Fibroblast of skin of left quadriceps (primary cell): ENCODE results near the gene ADARB2.

ENCODE experiments used
- DNase-seq, 2 experiments: peaks; one replicate each; pipeline ENCODE4 v3.0.0-alpha.2; 2013; ENCODE audit warnings: low read depth in 2 of 2

Gene ADARB2

DNA sequence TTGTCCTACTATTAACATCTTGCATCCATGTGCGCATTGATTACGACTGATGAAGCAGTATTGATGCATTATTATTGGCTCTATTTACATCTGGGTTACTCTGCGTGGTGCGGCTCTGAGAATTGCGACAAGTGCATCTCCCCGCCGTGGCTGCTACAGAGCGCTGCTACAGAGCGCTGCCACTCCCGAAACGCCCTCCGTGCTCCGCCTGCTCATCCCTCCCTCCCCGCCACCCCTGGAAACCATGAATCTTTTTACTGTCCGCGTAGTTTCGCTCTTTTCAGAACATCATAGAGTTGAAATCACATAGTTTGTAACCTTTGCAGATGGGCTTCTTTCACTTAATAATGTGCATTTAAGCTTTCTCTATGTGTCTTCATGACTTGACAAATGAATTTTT is 74.1 kb downstream of the ADARB2 start:
- DNase-seq: no peak

- DNase-seq: no peak
These were observed 74.8 kb downstream of the ADARB2 start for GRCh38 chr10:1662438-1663025.

DNA sequence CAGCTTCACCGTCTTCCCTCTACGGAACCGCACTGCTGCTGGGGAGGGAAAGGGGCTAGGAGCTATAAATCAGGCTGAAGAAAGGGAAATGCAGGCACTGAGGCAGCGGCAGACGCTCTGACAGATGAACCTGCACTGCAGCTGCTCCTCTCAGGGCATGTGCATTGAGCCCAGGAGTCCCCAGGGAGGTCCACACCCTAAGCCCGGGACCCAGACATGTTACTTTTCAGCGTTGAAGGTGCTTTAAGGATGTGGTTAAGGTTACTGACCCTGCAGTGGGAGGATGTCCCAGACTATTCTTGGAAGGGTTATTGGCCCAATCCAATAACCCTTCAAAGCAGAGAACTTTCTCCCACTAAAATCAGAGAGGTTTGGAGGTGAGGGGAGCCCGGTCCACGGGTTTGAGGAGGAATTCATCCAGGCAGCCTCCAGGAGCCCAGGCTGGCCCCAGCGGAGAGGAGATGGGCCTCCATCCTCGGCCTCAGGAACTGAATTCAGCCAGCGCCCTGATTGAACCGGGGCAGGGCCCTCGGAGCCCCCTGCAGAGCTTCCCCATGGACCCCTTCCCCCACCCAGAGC is 75.4 kb downstream of the ADARB2 start:
- no peak for DNase-seq

GRCh38 chr10:1661416-1661815 is 75.9 kb downstream of the ADARB2 start:
- no peak for DNase-seq

GRCh38 chr10:1660815-1661214 is 76.5 kb downstream of the ADARB2 start:
- no peak for DNase-seq

- DNase-seq: no peak
These were observed 76.9 kb downstream of the ADARB2 start for GRCh38 chr10:1660386-1660785.

DNA sequence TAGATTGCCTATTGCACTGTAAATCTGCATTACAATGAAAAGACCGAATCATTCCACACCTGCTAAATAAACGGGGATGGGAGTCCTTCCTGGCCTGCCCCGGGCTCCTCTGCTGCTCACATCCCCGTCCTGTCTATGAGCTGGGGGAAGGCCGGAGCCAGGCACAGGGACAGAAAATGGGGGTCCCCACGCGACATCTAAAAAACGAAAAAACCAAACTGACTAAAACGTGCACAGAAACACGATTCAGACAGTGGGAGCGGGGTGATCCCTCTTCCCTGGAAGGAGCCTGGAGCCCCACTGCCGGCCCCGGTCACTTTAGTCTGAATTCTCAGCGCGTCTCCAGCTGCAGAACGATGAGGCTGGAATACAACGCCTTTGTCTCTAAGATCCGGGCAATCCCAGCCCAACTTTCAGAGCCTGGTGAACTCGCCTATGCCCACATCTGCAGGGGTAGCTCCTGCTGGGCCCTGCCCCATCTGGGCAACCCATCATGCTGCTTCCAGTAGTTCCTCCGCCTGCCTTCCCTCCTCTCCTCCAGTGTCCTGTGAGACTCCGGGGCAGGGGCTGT is 78.0 kb downstream of the ADARB2 start:
- DNase-seq: no peak

DNA sequence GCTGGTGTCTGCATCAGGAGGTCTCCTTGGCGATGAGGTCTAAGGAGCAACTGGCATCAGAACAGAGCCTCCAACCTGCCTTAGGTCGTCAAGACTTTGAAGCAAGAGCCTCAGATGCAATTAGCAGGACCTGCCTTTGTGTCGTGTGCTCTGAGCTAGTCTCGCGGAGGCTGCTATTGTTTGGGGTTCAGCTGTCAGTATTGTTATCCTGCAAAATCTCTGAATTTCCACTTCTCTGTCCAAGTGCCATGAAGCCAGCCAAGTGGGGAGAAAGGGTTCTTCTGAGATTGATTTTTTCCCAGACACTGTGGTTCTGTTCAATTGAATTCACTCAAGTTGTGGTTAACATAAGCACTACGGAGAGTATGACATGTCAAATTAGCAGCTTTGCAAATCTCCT is 78.7 kb downstream of the ADARB2 start:
- no peak for DNase-seq

GRCh38 chr10:1657479-1657878 is 79.8 kb downstream of the ADARB2 start:
- no peak for DNase-seq

DNA sequence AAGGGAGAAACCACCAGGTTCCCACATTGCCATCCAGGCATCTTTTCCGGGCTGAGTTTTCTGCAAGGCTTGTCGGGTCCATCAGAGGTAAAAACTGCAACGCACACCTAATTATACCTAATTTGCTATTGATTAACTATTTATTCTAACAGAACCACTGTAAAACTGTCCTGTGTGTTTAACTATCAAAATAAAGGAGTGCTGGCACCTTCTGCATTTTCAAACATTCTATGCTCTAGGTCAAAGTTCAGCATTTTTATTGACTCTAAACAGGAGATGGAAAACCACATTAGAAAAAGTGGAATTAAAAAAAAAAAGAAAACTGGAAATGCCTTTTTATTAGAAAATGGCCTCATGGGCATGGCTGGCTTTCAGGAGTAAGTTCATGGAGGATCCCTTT is 82.0 kb downstream of the ADARB2 start:
- DNase-seq: no peak

GRCh38 chr10:1654811-1655356 is 82.4 kb downstream of the ADARB2 start:
- no peak for DNase-seq

DNA sequence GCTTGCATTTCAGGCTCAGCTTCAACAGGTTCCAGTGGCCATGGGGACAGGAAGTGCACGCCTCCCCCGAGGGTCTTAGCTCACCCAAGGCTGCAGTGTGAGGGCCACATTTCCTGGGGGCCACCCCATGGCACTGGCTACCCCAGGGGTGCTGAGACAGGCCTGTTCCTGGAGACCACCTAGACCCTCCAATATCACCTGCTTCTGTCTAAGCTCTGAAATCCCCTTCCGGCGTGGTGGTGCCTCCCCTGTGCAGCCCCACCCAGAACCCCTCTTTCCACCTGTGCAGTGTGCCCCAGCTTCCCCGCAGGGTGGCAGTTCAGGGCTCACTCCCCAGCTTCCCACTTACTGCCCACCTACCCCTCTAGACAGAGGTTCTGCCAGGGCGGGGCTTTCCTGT is 83.1 kb downstream of the ADARB2 start:
- no peak for DNase-seq

DNA sequence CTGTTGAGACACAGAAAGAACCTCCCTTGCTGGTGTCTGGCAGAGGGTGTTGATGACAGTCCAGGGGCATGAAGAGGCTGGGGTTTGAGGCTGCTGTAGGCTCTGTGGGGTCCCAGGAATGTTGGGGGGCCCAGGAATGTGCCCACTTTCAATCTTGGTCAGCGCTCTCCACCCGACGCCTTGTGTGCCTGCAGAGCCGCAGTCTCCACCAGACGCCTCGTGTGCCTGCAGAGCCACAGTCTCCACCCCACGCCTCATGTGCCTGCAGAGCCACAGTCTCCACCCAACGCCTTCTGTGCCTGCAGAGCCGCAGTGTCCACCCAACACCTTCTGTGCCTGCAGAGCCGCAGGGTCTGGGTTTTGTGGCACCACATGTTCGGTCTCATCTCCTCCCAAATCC is 84.0 kb downstream of the ADARB2 start:
- no peak for DNase-seq

- no peak for DNase-seq
These were observed 85.2 kb downstream of the ADARB2 start for GRCh38 chr10:1652151-1652550.

DNA sequence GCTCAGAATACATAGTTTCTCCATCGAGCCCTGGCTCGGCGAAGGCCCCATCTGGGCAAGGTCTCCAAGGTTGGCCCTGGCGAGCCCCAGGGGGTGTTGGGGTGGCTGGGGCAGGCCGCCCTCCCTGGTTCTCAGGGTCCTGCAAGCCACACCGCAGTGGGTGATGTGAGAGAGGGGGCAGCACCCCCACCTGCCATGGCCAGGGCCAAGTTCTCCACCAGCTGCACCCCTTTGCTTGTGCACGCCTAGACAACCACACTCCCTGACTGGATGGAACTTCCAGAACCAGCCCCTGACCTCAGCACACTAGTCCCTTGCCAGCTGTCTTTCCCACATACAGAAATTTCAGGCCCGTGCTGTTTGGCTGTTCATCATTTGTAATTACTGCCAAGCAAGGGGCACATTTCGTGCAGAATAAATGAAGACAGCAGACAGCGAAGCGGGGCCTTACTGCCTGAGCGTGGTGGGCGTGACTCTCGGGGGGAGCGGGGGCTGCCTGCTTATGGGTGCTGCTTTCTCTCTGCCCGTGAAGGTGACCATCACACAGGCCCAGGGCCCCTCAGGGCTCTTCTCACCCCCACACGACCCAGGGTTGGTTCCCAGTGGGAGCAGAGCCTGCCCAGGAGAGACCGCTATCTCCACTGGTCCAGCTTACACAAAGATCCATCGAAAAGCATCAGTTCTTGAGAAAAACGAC is 85.9 kb downstream of the ADARB2 start:
- DNase-seq: no peak

GRCh38 chr10:1650542-1651269 is 86.6 kb downstream of the ADARB2 start:
- DNase-seq: no peak

DNA sequence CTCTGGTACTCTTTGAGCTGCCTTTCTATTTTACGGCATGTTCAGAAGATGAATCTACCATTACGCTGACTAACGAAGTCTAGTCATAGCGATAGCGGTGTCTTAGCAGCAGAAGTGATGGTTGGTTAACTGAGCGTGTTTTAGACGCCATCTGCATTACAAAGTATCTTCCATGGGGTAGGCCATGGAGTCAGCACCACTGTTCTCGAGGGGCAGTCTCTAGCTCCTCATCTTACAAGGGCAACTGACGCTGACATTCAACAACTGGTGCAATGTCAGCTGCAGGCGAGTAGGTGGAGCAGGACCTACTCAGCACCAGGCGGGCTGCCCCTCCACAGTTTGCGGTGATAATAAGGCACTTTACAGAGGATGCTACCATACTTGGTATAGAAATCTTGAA is 88.7 kb downstream of the ADARB2 start:
- DNase-seq: no peak

DNA sequence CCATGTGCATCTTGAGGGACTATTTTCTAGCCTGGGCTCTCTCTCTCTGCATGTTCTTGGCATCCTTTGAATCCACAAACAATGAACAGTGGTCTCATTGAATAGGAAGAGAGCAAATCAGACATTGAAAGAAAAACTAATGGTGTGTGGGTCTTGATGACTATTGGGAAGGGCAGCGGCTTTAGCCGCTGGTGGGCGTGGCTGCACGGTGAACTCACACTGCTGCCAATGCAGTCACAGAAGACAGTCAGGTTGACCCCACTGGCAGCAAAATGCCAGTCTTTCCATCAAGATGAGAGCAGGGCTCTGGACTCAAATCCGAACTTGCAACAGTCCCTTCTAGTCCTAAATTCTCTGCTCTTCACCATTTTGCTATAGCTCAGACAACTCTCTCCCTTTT is 91.0 kb downstream of the ADARB2 start:
- no peak for DNase-seq

- no peak for DNase-seq
These were observed 91.4 kb downstream of the ADARB2 start for GRCh38 chr10:1645896-1646295.

- DNase-seq: no peak
These were observed 93.1 kb downstream of the ADARB2 start for GRCh38 chr10:1644191-1644711.

DNA sequence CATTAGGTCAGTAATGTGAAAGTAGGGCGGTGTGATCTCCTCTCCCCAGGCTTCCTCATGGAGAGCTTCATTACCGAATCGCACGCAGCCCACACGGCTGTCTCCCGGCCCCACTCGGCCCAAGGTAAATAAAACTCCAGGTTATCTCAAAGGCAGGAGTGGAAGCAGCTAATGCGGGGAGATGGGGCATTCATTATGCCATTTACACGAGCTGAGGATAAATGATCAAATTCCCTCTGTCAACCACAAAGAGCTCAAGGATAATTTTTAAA is 93.5 kb downstream of the ADARB2 start:
- no peak for DNase-seq
